ENCODE data around the gene TRAPPC2.

DNA sequence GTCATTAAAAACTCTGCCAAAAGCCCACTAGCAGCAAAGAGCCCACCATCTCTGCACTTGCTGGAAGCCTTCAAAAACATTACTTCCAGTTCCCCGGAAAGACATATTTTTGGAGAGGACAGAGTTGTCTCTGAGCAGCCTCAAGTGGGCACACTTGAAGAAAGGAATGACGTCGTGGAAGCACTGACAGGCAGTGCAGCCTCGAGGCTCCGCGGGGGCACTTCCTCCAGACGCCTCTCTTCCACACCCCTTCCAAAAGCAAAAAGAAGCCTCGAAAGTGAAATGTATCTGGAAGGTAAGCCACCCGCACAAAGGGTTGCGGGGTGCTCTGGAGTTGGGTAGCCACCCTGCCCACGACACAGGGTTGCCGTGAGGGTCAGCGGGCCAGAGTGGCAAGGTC lies 26.0 kb upstream of the TRAPPC2 start:
- TF ChIP-seq, protein P1, sequence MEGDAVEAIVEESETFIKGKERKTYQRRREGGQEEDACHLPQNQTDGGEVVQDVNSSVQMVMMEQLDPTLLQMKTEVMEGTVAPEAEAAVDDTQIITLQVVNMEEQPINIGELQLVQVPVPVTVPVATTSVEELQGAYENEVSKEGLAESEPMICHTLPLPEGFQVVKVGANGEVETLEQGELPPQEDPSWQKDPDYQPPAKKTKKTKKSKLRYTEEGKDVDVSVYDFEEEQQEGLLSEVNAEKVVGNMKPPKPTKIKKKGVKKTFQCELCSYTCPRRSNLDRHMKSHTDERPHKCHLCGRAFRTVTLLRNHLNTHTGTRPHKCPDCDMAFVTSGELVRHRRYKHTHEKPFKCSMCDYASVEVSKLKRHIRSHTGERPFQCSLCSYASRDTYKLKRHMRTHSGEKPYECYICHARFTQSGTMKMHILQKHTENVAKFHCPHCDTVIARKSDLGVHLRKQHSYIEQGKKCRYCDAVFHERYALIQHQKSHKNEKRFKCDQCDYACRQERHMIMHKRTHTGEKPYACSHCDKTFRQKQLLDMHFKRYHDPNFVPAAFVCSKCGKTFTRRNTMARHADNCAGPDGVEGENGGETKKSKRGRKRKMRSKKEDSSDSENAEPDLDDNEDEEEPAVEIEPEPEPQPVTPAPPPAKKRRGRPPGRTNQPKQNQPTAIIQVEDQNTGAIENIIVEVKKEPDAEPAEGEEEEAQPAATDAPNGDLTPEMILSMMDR (IDR thresholded peaks at IDR 0.05): no peak
- TF ChIP-seq POLR2AphosphoS5 (IDR thresholded peaks at IDR 0.05) (no peak), POLR2A (IDR thresholded peaks at IDR 0.05) (no peak)
